Measurements from ENCODE around the gene TXNRD2. TPM values are rescaled to one million over a fixed set of nuclear protein-coding genes. Genes with fewer than 3 reads are reported as not detected.

TXNRD2 gene
- total RNA-seq, 1 experiment from 2014 or later: 29.5 TPM

- peak; percentile 55; the same call in 1 of the 2 replicates for TF ChIP-seq CTCF (IDR thresholded peaks at IDR 0.05)
- no peak for TF ChIP-seq TCF7L2 (IDR thresholded peaks at IDR 0.05; ENCODE audit: low read depth, low read length)
- TF ChIP-seq SIN3A (IDR thresholded peaks at IDR 0.05; ENCODE audit: borderline replicate concordance, insufficient read depth, low read depth, low read length): no peak
- in situ Hi-C loops (cut with HindIII; ENCODE audit: low pct_unique_long_range_greater_than_20kb, low sequenced_read_pairs): no loop called here
- Histone ChIP-seq H3K9me3 (ENCODE audit: control insufficient read depth, insufficient read depth, low read depth, low read length) (no peaks in the 10 kb centered on the region), H3K4me3 (ENCODE audit: low read depth in 2 of 2, low read length in 2 of 2) (no peak overlapping the region), H3K4me1 (ENCODE audit: control insufficient read depth, insufficient read depth, low read length) (peaks cover 16% of the 10 kb centered on the region), H3K27me3 (ENCODE audit: control insufficient read depth, insufficient read depth, low read length) (no peaks in the 10 kb centered on the region), H3K36me3 (ENCODE audit: control insufficient read depth, insufficient read depth, low read length) (peaks cover 2% of the 10 kb centered on the region; the same call in 1 of the 2 replicates), H3K27ac (ENCODE audit: low read length) (no peak overlapping the region)
- no TSS peak for BruUV-seq (replicated peaks)
- DNase-seq (ENCODE audit: low read depth, low spot score) (no peak), ATAC-seq (no peak)
- CTCF ChIA-PET: interaction anchor here (0.6 kb wide), 1 partner anchor 14 kb away, joined by 3 read pairs; no protein-coding TSS in a partner anchor
- POLR2A ChIA-PET: no interaction called here
- intact Hi-C loops (cut with micrococcal nuclease; ENCODE audit: unreplicated experiment): no loop called here
These were observed 6.6 kb upstream of the TXNRD2 start for GRCh38 chr22:19948057-19948760.

GRCh38 chr22:19943082-19944026 is 1.7 kb upstream of the TXNRD2 start:
- intact Hi-C loops (cut with micrococcal nuclease; ENCODE audit: unreplicated experiment): no loop called here
- no peaks in the 10 kb centered on the region for H3K9me3 ChIP-seq (ENCODE audit: control insufficient read depth, insufficient read depth, low read depth, low read length)
- CTCF ChIA-PET: interaction anchor here (0.5 kb wide), 1 partner anchor 98 kb away, joined by 7 read pairs; no protein-coding TSS in a partner anchor

More at GRCh38 chr22:19943082-19944026, 1.7 kb upstream of the TXNRD2 start:
- POLR2A ChIA-PET: no interaction called here
- ATAC-seq: no peak
- DNase-seq (ENCODE audit: low read depth, low spot score): no peak
- TSS peak; percentile 78 for BruUV-seq (replicated peaks)
- Histone ChIP-seq H3K27ac (ENCODE audit: low read length) (peak overlapping the region; percentile 94), H3K4me3 (ENCODE audit: low read depth in 2 of 2, low read length in 2 of 2) (peak overlapping the region; percentile 68), H3K4me1 (ENCODE audit: control insufficient read depth, insufficient read depth, low read length) (peaks cover 24% of the 10 kb centered on the region), H3K27me3 (ENCODE audit: control insufficient read depth, insufficient read depth, low read length) (no peaks in the 10 kb centered on the region), H3K36me3 (ENCODE audit: control insufficient read depth, insufficient read depth, low read length) (peaks cover 5% of the 10 kb centered on the region)
- no peak for TF ChIP-seq TCF7L2 (IDR thresholded peaks at IDR 0.05; ENCODE audit: low read depth, low read length)
- no peak for TF ChIP-seq SIN3A (IDR thresholded peaks at IDR 0.05; ENCODE audit: borderline replicate concordance, insufficient read depth, low read depth, low read length)
- no peak for TF ChIP-seq REST (IDR thresholded peaks at IDR 0.05; ENCODE audit: insufficient read depth in 1 of 2, low read depth in 2 of 2, low read length in 1 of 2)
- TF ChIP-seq CTCF (IDR thresholded peaks at IDR 0.05): no peak
- no peak for TF ChIP-seq POLR2AphosphoS5 (IDR thresholded peaks at IDR 0.05; ENCODE audit: low read depth, low read length)
- in situ Hi-C loops (cut with HindIII; ENCODE audit: low pct_unique_long_range_greater_than_20kb, low sequenced_read_pairs): no loop called here

Data from Panc1 (cell line).